Heart left ventricle (tissue), 13 donors: ENCODE data around the gene MAP3K5.

ENCODE experiments used
- POLR2A ChIP-seq, 2 donors: fragments of 450-650 bp; IDR thresholded peaks; one replicate each; pipeline ENCODE4 v1.6.1; 2017; ENCODE audit warnings: antibody characterized with exemption in 2 of 2, mild to moderate bottlenecking in 2 of 2, moderate library complexity in 2 of 2
- TF ChIP-seq, protein P1 (sequence below), 12 donors: fragments of 200-600 bp; sonication (generic) in 4 of 12; IDR thresholded peaks; one replicate each; pipeline versions ENCODE4 v1.5.0 to v1.8.0; 2018 to 2022; ENCODE audit warnings: antibody characterized with exemption in 12 of 12, mild to moderate bottlenecking in 5 of 12
- donor health status: ischemic (EF 13 %, LVEDD 7.1; RV severe dilation, severe dysfunction).
- donor health status: DM: no; HTN: yes; CAD: no.
- donor health status: DM: no; HTN: no; CAD: no.
- donor health status: ischemic (EF 25% LVEDD 6.9; RV normal size, moderate dysfunction).
- donor health status: ischemic (EF 25% LVEDD 5.7; RV mildly dilated, moderate dysfunction).
- donor health status: ischemic (EF 35%, LVEDD 5.7; RV mildly dilated, moderate dysfunction).
- donor health status: nonischemic (EF 11% LVEDD 7.7; RV severe dilation, severe dysfunction).
- donor health status: DM: yes; HTN: yes; CAD: no.
- donor health status: PGD.
- donor health status: ischemic (EF 29% LVEDD 5.4; RV normal size, mild dysfunction).
- donor health status: nonischemic (EF 23%, LVEDD 6.1; RV moderate dilation, normal function).

DNA sequence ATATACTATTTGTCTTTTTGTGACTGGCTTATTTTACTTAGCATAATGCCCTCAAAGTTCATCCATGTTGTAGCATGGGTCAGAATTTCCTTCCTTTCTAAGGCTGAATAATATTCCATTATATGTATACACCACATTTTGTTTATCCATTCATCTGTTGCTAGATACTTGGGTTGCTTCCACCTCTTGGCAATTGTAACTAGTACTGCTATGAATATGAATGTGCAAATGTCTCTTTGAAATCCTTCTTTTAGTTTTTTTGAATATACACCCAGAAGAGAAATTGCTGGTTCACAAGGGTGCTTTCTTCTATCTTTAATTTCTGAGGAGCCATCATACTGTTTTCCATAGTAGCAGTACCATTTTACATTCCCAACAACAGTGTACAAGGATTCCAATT, 220.8 kb downstream of the MAP3K5 start:
- TF ChIP-seq, protein P1, sequence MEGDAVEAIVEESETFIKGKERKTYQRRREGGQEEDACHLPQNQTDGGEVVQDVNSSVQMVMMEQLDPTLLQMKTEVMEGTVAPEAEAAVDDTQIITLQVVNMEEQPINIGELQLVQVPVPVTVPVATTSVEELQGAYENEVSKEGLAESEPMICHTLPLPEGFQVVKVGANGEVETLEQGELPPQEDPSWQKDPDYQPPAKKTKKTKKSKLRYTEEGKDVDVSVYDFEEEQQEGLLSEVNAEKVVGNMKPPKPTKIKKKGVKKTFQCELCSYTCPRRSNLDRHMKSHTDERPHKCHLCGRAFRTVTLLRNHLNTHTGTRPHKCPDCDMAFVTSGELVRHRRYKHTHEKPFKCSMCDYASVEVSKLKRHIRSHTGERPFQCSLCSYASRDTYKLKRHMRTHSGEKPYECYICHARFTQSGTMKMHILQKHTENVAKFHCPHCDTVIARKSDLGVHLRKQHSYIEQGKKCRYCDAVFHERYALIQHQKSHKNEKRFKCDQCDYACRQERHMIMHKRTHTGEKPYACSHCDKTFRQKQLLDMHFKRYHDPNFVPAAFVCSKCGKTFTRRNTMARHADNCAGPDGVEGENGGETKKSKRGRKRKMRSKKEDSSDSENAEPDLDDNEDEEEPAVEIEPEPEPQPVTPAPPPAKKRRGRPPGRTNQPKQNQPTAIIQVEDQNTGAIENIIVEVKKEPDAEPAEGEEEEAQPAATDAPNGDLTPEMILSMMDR (IDR thresholded peaks at IDR 0.05) = no peak
- no peak for TF ChIP-seq POLR2A (IDR thresholded peaks at IDR 0.05)
